Mucosa of stomach (tissue), 1 donor: Measurements from ENCODE around the gene NAV3.

Experiments used
- H3K27me3 ChIP-seq: one replicate; pipeline ENCODE4 v1.7.0; 2013; ENCODE audit warnings: mild to moderate bottlenecking, low read length; ENCODE audit not compliant: control insufficient read depth, insufficient read depth
- H3K36me3 ChIP-seq: one replicate; pipeline ENCODE4 v1.7.0; 2013; ENCODE audit warnings: low read length; ENCODE audit not compliant: control insufficient read depth, insufficient read depth
- H3K4me1 ChIP-seq: one replicate; pipeline ENCODE4 v1.7.0; 2013; ENCODE audit warnings: mild to moderate bottlenecking, low read length; ENCODE audit not compliant: control insufficient read depth, insufficient read depth
- H3K4me3 ChIP-seq: one replicate; pipeline ENCODE4 v1.7.0; 2013; ENCODE audit warnings: low read length
- H3K9ac ChIP-seq: one replicate; pipeline ENCODE4 v1.7.0; 2013; ENCODE audit warnings: mild to moderate bottlenecking, low read length, moderate library complexity
- H3K9me3 ChIP-seq: one replicate; pipeline ENCODE4 v1.7.0; 2013; ENCODE audit warnings: mild to moderate bottlenecking, low read length, moderate library complexity; ENCODE audit not compliant: control insufficient read depth
- donor health status: Pancreatic carcinoma.

NAV3 gene

GRCh38 chr12:77998236-77998786 is 167.6 kb downstream of the NAV3 start:
- no peaks in the 10 kb centered on the region for H3K9me3 ChIP-seq
- no peaks in the 10 kb centered on the region for H3K4me1 ChIP-seq
- H3K9ac ChIP-seq: no peak overlapping the region
- H3K36me3 ChIP-seq: no peaks in the 10 kb centered on the region
- no peaks in the 10 kb centered on the region for H3K27me3 ChIP-seq
- H3K4me3 ChIP-seq: no peak overlapping the region

DNA sequence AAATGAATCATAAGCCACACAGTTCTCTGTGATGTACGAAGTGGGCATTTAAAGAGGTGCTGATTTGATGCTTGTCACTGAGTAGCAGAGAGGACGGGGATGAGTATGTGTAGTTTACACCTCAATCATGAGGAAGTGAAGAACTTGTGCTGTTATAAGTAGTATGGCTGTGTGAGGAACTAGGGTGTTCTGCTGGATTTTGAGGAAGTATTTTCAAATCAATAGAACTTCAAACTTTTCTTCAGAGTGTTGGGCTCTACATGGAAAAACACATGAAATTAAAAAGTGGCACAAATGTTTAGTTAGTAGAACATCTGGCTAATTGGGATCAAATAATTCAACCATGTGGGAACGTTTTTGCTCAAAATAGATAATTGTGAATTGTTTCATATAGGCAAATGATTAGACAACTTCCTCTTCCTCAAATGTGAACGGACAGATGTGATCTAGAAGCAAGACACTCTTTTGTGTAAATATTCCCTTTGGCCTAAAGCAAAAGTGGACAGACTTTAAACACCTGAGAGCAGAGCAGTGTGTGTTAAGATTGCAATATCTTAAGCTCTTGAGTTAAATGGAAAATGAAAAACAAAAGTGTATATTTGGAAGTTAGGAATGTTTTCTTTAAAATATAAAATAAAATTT is 168.5 kb downstream of the NAV3 start:
- Histone ChIP-seq H3K4me1 (no peaks in the 10 kb centered on the region), H3K4me3 (no peak overlapping the region), H3K9me3 (no peaks in the 10 kb centered on the region), H3K36me3 (no peaks in the 10 kb centered on the region), H3K27me3 (no peaks in the 10 kb centered on the region), H3K9ac (no peak overlapping the region)

- Histone ChIP-seq H3K27me3 (no peaks in the 10 kb centered on the region), H3K4me1 (no peaks in the 10 kb centered on the region), H3K9me3 (no peaks in the 10 kb centered on the region), H3K36me3 (no peaks in the 10 kb centered on the region), H3K9ac (no peak overlapping the region), H3K4me3 (no peak overlapping the region)
Measured at GRCh38 chr12:78002878-78003277, 172.2 kb downstream of the NAV3 start.

DNA sequence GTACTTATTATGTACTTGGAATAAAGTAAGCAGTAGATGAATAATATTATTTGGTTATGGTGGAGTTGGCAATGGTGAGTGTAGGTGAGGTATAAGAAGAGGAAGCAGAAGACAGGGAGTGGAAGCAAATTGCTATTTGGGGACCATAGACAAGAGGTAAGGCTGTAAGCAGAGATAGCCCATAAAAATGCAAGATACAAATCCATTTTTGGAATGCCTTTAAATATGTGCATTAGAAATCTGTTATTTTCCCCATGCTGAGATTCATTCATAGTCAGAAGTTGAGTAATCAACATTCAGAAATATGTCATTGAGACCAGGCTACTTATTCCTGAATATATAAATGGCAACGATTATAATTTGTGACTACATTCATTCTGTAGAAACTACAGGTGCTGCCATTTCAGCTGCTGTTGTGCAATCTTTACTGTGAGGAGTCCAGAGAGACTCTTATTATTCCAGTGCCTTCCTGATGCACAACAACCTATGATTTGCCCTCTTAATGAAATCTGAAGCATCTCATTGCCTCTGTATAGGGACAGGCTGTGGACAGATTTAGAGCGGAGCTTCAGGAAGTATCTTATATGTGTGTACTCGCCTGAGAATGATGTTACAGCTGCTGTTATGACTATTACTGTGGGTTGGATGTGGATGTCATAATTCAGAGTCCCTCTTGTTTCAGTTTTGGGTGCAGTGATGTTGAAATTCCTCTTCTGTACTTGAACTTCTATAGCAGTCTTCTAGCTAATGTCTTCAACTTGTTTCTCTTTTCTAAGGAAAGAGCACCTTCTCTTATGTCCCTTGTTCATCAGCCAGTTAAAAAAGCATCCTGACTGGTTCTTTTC is 173.8 kb downstream of the NAV3 start:
- H3K4me3 ChIP-seq: no peak overlapping the region
- H3K4me1 ChIP-seq: no peaks in the 10 kb centered on the region
- no peaks in the 10 kb centered on the region for H3K36me3 ChIP-seq
- H3K27me3 ChIP-seq: no peaks in the 10 kb centered on the region
- H3K9me3 ChIP-seq: no peaks in the 10 kb centered on the region
- no peak overlapping the region for H3K9ac ChIP-seq

DNA sequence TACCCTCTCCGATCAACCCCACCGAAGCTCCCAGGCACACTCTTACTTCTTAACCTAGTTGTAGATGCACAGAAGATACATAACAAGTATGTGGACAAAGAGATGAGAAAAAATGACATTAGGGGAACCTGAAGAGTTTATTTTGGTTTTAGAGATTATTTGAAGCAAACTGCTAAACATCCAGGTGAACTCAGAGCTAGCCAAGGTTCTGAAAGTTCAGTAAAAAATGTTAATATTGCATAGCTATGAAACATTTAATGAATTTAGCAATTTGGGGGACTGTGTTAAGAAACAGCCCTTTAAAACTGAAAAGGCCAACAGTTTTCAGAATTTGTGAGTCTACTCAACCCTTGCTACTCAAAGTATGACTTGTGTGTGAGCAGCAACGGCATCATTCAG is 174.4 kb downstream of the NAV3 start:
- Histone ChIP-seq H3K9ac (no peak overlapping the region), H3K9me3 (no peaks in the 10 kb centered on the region), H3K4me1 (no peaks in the 10 kb centered on the region), H3K4me3 (no peak overlapping the region), H3K27me3 (no peaks in the 10 kb centered on the region), H3K36me3 (no peaks in the 10 kb centered on the region)

DNA sequence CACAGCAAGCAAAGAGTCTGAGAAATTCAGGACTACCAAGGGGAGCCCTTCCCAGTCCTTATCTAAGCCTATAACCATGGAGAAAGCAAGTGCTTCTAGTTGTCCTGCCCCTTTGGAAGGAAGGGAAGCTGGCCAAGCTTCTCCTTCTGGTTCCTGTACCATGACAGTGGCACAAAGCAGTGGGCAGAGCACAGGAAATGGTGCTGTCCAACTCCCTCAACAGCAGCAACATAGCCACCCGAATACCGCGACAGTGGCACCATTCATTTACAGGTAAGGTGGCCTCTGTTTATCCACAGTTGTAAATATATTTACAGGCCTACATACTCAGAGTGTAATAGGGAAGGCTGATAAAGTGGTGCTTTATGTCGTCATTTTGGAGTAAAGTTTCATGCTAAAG is 176.5 kb downstream of the NAV3 start:
- Histone ChIP-seq H3K4me3 (no peak overlapping the region), H3K9ac (no peak overlapping the region), H3K36me3 (no peaks in the 10 kb centered on the region), H3K27me3 (no peaks in the 10 kb centered on the region), H3K9me3 (no peaks in the 10 kb centered on the region), H3K4me1 (no peaks in the 10 kb centered on the region)

- H3K36me3 ChIP-seq: no peaks in the 10 kb centered on the region
- H3K9ac ChIP-seq: no peak overlapping the region
- no peaks in the 10 kb centered on the region for H3K4me1 ChIP-seq
- H3K4me3 ChIP-seq: no peak overlapping the region
- H3K27me3 ChIP-seq: no peaks in the 10 kb centered on the region
- H3K9me3 ChIP-seq: no peaks in the 10 kb centered on the region
Measured at GRCh38 chr12:78009031-78009430, 178.3 kb downstream of the NAV3 start.

DNA sequence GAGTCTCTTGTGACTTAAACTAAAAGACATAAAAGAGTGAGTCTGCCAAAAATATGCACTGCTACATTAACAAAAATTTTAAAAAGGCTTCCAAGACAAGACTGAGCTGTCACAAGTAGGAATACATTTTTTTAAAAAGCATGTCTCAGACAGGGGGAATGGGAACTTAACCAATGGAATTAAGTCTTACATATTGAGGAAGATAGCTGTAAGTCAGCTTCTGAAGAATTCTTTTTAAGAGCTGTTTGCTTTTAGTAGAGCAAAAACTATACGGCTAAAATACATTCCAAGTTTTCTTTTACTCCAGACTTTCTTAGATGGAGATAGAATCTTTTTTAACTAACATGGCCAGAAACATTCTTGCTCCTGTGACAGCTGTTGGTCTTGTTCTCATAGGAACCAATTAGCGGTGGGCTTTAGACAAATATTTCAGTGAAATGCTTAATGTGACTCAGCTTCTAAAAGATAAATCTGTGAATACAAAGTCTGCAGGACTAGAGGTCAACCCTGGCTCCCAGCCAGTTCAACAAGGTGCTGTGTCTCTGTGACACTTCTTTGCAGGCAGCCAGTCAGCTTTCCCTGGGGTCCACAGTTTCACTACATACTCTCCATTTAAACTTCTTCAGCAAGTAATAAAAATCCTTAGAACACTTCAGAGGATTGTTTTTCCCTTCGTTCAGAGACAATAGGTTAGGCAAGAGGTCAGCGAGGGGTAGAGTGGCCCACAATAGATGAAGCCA is 187.6 kb downstream of the NAV3 start:
- no peaks in the 10 kb centered on the region for H3K36me3 ChIP-seq
- H3K9me3 ChIP-seq: no peaks in the 10 kb centered on the region
- no peak overlapping the region for H3K9ac ChIP-seq
- H3K4me3 ChIP-seq: no peak overlapping the region
- H3K4me1 ChIP-seq: no peaks in the 10 kb centered on the region
- no peaks in the 10 kb centered on the region for H3K27me3 ChIP-seq

- no peak overlapping the region for H3K4me3 ChIP-seq
- no peaks in the 10 kb centered on the region for H3K36me3 ChIP-seq
- H3K9me3 ChIP-seq: no peaks in the 10 kb centered on the region
- no peaks in the 10 kb centered on the region for H3K4me1 ChIP-seq
- no peaks in the 10 kb centered on the region for H3K27me3 ChIP-seq
- H3K9ac ChIP-seq: no peak overlapping the region
Measured at GRCh38 chr12:78018939-78019338, 188.2 kb downstream of the NAV3 start.

DNA sequence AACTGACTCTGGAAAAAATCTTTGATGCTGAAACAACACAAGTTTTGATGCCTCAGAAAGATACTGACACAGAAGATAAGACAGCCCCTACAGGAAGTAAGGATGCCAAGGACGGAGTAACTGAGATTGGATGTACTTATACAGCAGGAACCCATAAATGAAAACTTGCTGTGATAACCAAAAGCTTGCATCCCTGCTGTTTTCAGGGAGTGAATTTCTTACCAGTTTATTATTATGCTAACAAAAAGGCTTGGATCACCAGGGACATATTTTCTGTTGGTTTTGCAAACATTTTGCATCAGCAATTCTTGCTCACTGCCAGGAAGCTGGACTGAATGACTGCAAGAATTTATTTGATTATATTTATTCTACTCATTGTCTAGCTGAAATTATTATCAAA is 197.7 kb downstream of the NAV3 start:
- no peaks in the 10 kb centered on the region for H3K36me3 ChIP-seq
- H3K9ac ChIP-seq: no peak overlapping the region
- no peak overlapping the region for H3K4me3 ChIP-seq
- no peaks in the 10 kb centered on the region for H3K27me3 ChIP-seq
- H3K4me1 ChIP-seq: no peaks in the 10 kb centered on the region
- H3K9me3 ChIP-seq: no peaks in the 10 kb centered on the region

- H3K27me3 ChIP-seq: no peaks in the 10 kb centered on the region
- H3K9ac ChIP-seq: no peak overlapping the region
- H3K9me3 ChIP-seq: no peaks in the 10 kb centered on the region
- H3K4me1 ChIP-seq: no peaks in the 10 kb centered on the region
- no peaks in the 10 kb centered on the region for H3K36me3 ChIP-seq
- no peak overlapping the region for H3K4me3 ChIP-seq
Measured at GRCh38 chr12:78034025-78034424, 203.3 kb downstream of the NAV3 start.
